ENCODE results near the gene CPEB4.

GRCh38 chr5:173887610-173888472, at the start of gene CPEB4:
- no peak for TF ChIP-seq CTCF (IDR thresholded peaks at IDR 0.05 in 2 of 3, conservative IDR thresholded peaks at IDR 0.05 in 1 of 3; ENCODE audit: borderline replicate concordance in 1 of 3, insufficient read depth in 1 of 3, low read depth in 2 of 3, low read length in 2 of 3)
- no peak for TF ChIP-seq EZH2 (IDR thresholded peaks at IDR 0.05)
